ENCODE data around the gene RNF180.
"Not testable (repeated sequence)": the region's sequence is repeated elsewhere in the genome, so short reads cannot be mapped to it uniquely, and the experiment has no call there.

RNF180 gene

DNA sequence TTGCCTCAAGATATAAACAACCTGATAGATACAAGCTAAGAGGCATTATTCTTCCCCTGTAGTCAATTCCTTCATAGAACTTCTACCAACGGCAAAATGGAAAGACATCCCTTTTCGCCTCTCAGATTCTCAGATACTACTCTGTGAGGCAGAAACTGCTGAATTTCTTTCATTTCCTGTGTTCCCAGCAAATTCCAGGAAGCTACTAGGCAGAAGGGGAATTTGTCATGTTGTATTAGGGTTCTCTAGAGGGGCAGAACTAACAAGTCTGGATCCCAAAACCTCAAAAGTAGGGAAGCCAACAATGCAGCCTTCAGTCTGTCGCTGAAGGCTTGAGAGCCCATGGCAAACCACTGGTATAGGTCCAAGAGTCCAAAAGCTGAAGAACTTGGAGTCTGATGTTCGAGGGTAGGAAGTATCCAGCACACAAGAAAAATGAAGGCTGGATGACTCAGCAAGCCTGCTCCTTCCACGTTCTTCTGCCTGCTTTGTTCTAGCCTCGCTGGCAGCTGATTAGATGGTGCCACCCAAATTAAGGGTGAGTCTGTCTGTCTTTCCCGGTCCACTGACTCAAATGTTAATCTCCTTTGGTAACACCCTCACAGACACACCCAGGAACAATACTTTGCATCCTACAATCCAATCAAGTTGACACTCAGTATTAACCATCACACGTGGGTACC is 15.2 kb downstream of the RNF180 start:
- no peak for DNase-seq (ENCODE audit: low read depth)

DNA sequence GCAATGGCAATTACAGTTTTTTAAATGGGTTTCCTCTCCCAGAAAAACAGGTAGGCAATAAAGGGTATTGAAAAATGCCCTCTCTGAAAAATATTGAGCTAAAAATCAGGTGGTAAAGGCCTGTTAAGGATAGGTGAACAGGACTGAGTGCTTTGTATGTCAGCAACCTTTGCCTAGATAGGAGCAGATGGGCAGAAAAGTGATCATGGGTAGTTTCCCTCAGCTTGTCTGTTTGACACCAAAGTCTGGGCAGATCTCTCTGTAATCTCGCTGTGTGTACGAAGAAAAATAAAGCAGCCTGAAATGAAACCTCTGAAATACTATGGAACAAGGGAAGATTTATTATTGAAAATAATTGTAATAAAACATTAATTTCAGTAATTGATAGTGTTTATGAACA is 15.8 kb downstream of the RNF180 start:
- no peak for DNase-seq (ENCODE audit: low read depth)

DNA sequence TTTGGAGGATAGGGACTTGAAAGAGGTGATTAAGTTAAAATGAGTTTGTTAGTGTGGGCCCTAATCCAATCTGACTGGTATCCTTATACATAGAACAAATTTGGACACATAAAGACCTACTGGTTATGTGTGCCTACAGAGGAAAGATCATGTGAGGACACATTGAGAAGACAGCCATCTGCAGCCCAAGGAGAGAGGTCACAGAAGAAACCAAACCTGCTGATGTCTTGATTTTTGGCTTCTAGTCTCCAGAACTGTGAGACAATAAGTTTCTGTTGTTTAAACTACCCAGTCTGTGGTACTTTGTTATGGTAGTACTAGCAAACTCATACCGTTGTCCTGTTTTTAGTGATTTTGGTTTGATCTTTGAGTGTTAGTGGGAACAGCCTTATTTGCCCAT is 18.3 kb downstream of the RNF180 start:
- DNase-seq (ENCODE audit: low read depth): no peak

DNA sequence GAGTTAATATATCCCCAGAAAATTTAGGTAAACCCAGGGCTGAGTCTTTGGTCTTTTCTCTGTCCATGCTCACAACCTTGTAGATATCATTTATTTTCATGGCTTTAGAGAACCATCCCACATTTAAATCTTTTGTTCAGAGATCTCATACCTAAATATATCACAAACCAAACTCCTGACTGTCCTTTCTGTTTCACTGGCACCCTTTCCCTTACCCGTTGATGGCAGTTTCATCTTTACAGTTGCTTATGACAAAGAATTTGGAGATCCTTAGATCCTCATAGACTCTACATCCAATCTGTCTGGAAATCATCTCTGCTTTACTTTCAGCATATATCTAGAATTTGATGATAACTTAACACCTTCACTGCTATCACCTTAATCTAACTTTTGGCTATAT is 19.2 kb downstream of the RNF180 start:
- no peak for DNase-seq (ENCODE audit: low read depth)

DNA sequence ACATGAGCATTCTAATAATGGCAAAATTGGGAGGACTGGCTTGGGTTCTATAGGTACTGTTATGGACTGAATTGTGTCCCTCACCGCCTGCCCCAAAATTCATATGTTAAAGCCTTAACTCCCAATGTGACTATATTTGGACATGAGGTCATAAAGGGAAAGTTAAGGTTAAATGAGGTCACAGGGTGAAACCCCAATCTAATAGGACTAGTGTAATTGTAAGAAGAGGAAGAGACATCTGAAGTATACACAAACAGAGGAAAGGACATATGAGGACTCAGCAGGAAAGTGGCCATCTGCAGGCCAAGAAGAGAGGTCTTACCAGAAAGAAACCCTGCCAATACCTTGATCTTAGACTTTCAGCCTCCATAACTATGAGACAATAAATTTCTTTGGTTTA is 23.1 kb downstream of the RNF180 start:
- DNase-seq (ENCODE audit: low read depth): no peak

DNA sequence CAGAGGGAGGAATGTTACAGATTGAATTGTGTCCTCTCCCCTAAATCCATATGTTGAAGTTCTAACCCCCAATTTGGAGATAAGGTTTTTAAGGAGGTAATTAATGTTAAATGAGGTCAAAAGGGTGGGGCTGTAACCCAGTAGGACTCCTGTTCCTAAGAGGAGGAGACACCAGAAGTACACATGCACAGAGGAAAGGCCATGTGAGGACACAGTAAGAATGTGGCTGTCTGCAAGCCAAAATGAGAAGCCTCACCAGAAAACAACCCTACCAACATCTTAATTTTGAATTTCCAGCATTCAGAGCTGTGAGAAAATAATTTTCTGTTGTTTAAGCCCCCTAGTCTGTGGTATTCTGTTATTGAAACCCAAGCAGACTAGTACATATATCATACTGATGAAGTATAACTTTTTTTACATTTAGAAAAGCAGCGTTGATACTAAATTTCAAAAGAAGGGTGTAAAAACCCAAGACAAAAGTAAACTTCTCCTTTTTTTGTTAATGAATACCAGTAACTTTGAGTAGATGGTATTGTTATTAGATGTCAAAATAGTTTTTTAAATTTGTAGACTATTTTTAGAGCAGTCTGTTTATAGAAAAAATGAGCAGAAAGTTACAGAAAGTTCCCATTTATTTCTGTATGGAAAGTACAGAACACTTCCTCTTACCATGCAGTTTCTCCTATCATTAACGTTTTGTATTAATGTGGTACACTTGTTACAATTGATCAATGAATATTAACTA is 25.1 kb downstream of the RNF180 start:
- no peak for DNase-seq (ENCODE audit: low read depth)

DNA sequence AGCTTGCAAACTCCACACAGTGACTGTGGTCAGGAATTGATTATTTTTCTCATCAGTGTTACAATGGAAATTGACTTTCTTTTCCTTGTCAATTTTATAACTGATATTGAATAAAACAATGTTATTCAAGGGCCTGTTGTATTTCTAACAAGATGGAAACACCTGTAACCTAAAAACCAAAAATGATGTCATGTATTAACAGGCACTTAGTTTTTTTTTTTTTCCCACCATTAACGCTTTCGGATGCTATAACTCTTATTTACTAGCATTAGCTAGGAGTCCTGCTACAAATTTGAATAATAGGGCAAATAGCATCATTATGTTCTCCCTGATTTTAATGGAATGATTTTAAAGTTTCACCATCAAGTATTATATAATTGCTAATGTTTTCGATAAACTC is 30.3 kb downstream of the RNF180 start:
- no peak for DNase-seq (ENCODE audit: low read depth)

DNA sequence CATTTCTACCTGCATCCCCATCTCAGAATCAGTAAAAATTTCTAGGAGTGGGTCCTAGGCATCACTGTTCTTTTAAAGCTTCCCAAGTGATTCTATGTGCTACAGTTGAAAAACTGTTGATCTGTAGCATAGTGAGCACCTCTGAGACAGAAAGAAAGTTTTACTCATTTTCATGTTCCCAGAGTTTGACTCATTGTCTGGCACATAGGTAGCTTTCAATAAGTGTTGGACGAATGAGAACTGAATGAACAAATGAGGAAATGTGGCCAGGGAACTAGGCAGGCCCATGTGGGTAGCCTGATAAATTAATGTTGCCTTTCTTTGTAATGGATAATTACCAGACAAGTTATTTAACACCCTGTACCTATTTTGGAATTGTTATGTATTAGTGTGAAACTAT is 33.8 kb downstream of the RNF180 start:
- DNase-seq (ENCODE audit: low read depth): no peak

DNA sequence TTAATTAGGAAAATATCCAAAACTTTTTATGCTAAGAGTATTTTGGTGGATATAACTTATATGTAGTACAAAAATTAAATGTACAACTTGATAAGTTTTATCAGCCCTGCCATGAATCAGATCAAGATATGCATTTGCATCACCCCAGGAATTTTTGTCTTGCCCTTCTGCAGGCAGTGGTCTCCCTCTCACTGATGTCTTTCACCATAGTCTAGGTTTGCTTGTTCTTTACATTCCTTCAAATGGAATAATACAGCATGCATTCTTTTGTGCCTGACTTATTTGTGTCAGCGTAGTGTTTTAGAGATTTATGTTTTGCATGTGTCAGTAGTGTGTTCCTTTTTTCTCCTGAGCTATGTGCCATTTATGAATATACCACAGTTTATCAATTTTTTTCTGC is 36.4 kb downstream of the RNF180 start:
- DNase-seq (ENCODE audit: low read depth): no peak

DNA sequence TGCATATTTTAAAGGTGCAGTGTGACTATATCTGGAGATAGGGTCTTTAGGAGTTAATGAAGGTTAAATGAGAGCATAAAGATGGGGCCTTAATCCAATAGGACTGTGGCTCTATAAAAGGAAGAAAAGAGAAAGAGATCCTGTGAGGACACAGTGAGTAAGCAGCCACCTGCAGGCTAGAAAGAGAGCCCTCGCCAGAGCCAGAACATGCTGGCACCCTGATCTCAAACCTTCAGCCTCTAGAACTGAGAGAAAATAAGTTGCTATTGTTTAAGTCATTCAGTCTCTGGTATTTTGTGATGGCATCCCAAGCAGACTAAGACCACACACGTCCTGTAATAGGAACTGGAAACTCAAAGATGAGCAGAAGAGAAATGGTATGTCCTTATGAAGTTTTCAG is 41.0 kb downstream of the RNF180 start:
- DNase-seq (ENCODE audit: low read depth): no peak

DNA sequence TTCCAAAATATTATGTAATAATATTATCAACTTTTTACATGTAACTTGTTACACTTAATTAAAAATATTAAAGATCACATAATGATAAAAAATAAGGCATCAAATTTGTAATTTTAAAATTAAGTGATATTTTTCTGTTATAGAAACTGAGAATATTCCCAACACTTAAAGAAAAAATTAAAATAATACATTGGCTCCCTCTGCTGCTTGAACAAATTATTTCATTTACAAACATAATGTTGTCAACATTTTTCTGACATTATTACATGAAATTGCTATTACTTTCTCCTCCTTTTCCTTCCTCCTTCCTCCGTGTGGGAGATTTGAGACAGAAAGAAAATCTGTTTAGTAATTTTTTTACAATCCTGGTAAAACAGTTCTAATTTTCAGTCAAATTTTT is 42.3 kb downstream of the RNF180 start:
- no peak for DNase-seq (ENCODE audit: low read depth)

DNA sequence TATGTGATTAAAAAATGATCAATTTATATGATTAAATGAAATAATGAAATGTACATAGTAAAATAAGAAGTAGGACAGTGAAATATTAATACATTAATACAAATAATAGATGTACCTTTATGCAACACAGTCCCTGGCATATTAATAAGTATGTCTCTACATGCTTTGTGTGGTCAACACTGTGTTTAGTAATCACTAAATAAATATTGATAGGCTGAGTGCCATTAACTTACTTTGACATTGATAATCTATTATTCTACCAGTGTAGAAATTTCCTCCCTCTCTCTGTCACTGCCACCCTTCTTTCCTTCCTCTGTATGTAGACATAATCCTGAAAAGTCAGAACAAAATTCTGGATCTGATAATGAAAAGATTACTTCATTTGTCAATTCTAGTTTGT is 43.7 kb downstream of the RNF180 start:
- no peak for DNase-seq (ENCODE audit: low read depth)

DNA sequence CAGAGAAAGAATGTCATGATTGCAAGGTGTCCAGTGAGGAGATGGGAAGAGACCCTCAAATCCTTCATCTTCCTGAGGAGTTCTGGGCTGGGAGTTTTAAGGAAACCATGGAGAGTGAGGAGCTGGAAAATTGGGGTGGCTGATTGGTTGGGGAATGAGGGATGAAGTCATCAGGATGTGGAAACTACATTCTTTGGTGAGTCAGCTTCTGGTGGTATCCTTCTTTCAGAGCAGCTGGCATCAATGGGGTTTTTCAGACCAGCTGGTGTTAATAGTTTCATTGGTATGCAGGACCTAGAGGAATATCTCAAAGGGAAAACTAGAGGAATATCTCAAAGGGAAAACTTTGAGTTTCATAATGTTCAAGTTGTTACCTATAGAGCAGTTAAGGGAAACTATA is 45.2 kb downstream of the RNF180 start:
- DNase-seq (ENCODE audit: low read depth): no peak

DNA sequence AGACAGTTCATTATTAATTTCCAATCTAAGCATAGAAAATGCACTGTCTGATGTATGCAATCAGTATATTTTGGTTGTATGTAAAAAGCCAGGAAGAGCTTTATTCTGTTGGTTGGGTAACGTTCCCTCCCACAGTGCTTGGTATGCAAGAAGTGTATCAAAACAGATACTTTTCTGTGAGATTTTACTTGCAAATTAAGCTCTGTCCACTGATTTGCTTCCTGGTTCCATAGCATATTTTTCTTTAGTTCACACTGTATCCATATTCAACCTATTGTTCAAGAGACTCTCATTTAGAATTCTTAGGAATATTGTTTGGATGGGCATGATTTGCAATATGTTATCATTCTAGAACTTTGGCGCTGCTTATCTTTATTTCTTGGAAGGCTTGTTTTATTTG is 47.4 kb downstream of the RNF180 start:
- no peak for DNase-seq (ENCODE audit: low read depth)

DNA sequence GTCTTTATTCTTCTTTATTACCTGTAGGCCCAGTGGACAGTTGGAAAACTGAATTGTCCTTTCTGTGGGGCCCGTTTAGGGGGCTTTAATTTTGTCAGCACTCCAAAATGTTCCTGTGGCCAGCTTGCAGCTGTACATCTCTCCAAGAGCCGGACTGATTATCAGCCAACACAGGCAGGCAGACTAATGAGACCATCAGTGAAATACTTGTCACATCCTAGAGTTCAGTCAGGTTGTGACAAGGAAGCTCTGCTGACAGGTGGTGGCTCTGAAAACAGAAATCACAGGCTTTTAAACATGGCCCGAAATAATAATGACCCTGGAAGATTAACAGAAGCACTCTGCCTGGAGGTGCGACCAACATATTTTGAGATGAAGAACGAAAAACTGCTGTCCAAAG is 47.9 kb downstream of the RNF180 start:
- DNase-seq (ENCODE audit: low read depth): no peak

DNA sequence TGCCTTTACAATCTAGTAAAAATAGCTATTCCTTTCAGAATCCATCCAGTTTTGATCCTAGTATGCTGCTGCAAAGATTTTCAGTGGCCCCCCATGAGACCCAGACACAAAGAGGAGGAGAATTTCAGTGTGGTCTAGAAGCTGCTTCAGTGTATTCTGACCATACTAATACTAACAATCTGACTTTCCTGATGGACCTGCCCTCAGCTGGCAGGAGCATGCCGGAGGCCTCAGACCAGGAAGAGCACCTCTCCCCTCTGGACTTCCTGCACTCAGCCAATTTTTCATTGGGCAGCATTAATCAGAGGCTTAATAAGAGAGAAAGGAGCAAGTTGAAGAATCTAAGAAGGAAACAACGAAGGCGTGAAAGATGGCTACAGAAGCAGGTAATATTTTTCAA is 48.5 kb downstream of the RNF180 start:
- no peak for DNase-seq (ENCODE audit: low read depth)

DNA sequence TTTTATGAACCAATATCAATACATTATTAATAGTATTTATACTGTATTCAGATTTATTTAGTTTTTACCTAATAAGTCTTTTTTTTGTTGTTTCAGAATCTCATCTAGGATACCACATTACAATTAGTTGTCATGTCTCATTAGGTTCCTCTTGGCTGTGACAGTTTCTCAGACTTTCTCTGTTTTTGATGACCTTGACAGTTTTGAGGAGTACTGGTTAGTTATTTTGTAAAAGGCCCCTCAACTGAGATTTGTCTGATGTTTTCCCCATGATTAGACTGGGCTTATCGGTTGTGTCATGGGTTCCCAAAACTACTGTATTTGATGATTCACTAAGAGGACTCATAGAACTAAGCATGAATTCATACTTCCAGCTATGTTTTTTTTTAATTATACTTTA is 56.3 kb downstream of the RNF180 start:
- no peak for DNase-seq (ENCODE audit: low read depth)

DNA sequence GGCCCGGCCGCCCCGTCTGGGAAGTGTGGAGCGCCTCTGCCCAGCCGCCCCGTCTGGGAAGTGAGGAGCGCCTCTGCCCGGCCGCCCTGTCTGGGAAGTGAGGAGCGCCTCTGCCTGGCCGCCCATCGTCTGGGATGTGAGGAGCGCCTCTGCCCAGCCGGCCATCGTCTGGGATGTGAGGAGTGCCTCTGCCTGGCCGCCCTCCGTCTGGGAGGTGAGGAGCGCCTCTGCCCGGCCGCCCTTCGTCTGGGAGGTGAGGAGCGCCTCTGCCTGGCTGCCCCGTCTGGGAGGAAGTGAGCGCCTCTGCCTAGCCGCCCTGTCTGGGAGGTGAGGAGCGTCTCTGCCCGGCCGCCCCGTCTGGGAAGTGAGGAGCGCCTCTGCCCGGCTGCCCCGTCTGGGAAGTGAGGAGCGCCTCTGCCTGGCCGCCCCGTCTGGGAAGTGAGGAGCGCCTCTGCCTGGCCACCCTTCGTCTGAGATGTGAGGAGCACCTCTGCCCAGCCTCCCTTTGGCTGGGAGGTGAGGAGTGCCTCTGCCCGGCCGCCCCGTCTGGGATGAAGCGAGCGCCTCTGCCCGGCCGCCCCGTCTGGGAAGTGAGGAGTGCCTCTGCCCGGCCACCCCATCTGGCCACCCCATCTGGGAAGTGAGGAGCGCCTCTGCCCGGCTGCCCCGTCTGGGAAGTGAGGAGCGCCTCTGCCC is 59.8 kb downstream of the RNF180 start:
- not testable (repeated sequence) for DNase-seq (ENCODE audit: low read depth)

DNA sequence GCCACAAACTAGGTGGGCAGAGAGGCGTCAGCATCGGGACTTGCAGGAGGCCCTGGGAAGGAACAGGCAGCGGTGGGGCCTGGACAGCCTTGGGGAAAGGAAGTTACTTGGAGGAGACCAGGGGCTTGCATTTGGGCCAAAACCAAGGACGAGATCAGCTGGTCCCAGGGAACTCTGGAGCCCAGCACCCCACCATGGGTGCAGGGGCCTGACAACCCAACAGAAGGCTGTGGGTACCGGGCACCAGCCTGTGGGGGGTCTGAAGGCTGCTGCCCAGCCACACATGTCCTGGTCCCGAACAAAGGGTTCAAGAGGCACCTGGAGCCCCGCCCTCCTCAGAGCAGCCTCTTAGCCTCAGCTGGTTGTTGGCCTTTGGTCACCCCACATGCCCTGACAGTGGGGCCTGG is 61.5 kb downstream of the RNF180 start:
- DNase-seq (ENCODE audit: low read depth): not testable (repeated sequence)

DNA sequence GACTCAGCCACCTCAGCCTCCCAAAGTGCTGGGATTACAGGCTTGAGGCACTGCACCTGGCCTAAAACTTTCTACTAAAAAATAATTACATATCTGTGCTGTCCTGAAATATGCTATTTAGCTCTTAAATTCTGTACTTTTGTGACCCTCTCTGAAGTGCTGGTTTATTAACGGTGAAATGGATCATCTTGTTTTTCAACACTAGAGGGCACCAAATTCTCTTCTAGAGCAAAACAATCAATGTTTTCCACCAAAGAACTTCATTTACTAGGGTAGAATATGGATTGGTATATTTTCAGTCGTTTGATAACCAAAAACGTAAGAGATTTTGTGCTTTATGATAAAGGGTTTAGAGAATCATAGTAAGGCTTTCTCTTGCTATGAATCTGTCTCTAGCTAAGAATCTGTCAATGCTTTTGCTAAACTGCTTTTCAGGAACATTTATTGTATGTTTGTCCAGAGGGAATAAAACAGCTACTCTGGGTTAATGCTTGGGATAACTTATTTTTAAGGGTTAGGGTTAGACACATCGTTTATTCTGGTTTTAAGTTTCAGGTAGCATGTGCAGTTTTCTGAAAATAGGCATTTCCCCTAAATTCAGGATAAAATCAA is 63.6 kb downstream of the RNF180 start:
- no peak for DNase-seq (ENCODE audit: low read depth)

DNA sequence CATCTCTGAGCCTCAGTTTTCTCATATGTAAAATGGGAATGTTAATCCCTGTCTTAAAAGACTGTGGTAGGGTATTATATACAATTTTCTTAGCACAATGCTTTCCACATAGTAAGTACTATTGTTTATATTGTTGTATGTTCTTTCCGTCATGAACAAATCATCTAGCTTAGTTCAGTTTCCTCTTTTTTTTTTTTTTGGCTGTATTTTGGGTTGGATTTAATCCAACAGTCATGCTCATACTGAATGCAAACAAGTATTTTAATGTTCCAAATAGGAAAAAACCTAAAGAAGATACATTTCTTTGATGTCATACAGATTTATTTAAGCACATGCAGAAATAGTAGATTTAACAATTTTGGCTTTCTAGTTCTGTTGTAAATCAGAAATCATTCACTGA is 95.1 kb downstream of the RNF180 start:
- no peak for DNase-seq (ENCODE audit: low read depth)

DNA sequence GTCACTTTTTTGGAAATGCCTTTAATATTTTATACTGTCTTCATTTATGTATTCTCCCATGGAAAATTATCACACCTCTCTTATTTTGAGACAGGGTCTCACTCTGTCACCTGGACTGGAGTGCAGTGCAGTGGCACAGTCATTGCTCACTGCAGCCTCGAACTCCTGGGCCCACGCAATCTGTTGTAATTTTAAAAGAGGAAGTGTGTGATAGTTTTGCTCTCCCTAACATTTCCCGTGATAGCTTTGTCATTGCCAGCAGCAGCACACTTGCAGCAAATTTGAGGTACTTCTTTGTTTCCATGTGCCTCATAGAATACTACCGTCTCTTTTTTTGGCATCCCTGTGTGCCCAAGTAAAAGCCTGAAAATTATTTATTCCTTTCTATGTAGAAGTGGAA is 103.5 kb downstream of the RNF180 start:
- no peak for DNase-seq (ENCODE audit: low read depth)

DNA sequence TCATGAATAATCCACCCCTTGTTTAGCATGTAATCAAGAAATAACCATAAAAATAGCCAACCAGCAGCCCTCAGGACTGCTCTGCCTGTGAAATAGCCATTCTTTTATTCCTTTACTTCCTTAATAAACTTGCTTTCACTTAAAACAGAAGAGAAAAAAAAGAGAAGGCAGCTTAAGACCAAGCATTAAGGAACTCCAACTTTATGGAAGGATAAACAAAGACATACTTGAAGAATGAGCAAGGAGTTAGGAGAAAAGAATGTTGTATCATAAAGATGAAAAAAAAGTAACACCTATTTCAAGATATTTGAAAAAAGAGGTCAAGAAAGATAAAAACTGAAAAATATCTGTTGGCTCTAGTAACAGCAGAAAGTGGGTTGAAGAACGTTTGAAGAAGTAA is 107.6 kb downstream of the RNF180 start:
- DNase-seq (ENCODE audit: low read depth): no peak
